Measurements from ENCODE around the gene PSMD8. TPM values are rescaled to one million over a fixed set of nuclear protein-coding genes. Genes with fewer than 3 reads are reported as not detected.

PSMD8 gene
- total RNA-seq, 1 experiment from 2014 or later: 367 TPM

DNA sequence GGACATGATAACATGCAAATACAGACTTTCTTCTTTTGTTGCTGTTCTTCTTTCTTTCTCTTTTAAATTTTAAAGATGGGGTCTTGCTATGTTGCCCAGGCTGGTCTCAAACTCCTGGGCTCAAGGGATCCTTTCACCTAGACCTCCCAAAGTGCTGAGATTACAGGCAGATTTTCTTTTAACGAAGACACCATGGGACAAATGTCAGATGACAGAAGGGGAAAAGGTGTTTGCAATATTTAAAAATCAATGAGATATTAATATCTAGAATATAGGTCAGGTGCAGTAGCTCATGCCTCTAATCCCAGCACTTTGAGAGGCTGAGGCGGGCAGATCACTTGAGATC is 55.4 kb downstream of the PSMD8 start:
- Histone ChIP-seq H3F3A (ENCODE audit: low read length, unreplicated experiment) (no peaks in the 10 kb centered on the region), H2AFZ (ENCODE audit: low read length) (no peak overlapping the region), H3K36me3 (ENCODE audit: low read depth, low read length) (no peaks in the 10 kb centered on the region), H3K4me3 (ENCODE audit: low read length) (no peak overlapping the region), H3K9me3 (ENCODE audit: low read length) (no peaks in the 10 kb centered on the region), H3K27me3 (ENCODE audit: low read length) (no peaks in the 10 kb centered on the region), H4K20me1 (ENCODE audit: low read length) (no peaks in the 10 kb centered on the region), H3K9ac (ENCODE audit: low read length) (no peak overlapping the region), H3K4me1 (ENCODE audit: insufficient read depth, low read length) (no peaks in the 10 kb centered on the region), H3K27ac (ENCODE audit: low read length) (no peak overlapping the region), H3K79me2 (ENCODE audit: low read length) (no peaks in the 10 kb centered on the region), H3K9me2 (replicated peaks; ENCODE audit: low read length) (no peaks in the 10 kb centered on the region), H3K4me2 (ENCODE audit: low read length) (no peak overlapping the region)
- ATAC-seq (no peak), DNase-seq (no peak)
- BruUV-seq (replicated peaks): no TSS peak
- POLR2A ChIA-PET (ENCODE audit: unreplicated experiment): interaction anchor here (0.6 kb wide), 1 partner anchor 166 kb away, joined by 4 read pairs; the partner anchor contains the start of gene SPINT2
- intact Hi-C loops (cut with micrococcal nuclease): no loop called here
- CTCF ChIA-PET: no interaction called here
- TF ChIP-seq EZH2phosphoT487 (IDR thresholded peaks at IDR 0.05; ENCODE audit: borderline replicate concordance, low read length) (no peak), EZH2 (IDR thresholded peaks at IDR 0.05; ENCODE audit: low read length, unreplicated experiment) (no peak)
- TF ChIP-seq, protein P1, sequence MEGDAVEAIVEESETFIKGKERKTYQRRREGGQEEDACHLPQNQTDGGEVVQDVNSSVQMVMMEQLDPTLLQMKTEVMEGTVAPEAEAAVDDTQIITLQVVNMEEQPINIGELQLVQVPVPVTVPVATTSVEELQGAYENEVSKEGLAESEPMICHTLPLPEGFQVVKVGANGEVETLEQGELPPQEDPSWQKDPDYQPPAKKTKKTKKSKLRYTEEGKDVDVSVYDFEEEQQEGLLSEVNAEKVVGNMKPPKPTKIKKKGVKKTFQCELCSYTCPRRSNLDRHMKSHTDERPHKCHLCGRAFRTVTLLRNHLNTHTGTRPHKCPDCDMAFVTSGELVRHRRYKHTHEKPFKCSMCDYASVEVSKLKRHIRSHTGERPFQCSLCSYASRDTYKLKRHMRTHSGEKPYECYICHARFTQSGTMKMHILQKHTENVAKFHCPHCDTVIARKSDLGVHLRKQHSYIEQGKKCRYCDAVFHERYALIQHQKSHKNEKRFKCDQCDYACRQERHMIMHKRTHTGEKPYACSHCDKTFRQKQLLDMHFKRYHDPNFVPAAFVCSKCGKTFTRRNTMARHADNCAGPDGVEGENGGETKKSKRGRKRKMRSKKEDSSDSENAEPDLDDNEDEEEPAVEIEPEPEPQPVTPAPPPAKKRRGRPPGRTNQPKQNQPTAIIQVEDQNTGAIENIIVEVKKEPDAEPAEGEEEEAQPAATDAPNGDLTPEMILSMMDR (conservative IDR thresholded peaks at IDR 0.05; ENCODE audit: low read depth, low read length): no peak

GRCh38 chr19:38430931-38431330 is 56.6 kb downstream of the PSMD8 start:
- no peaks in the 10 kb centered on the region for H3K9me3 ChIP-seq (ENCODE audit: low read length)
- ChIA-PET POLR2A (ENCODE audit: unreplicated experiment) (no interaction called here), CTCF (no interaction called here)
- no peaks in the 10 kb centered on the region for H3K27me3 ChIP-seq (ENCODE audit: low read length)
- no peak overlapping the region for H3K9ac ChIP-seq (ENCODE audit: low read length)
- no peak overlapping the region for H3K4me3 ChIP-seq (ENCODE audit: low read length)
- TF ChIP-seq EZH2phosphoT487 (IDR thresholded peaks at IDR 0.05; ENCODE audit: borderline replicate concordance, low read length) (no peak), EZH2 (IDR thresholded peaks at IDR 0.05; ENCODE audit: low read length, unreplicated experiment) (no peak)
- TF ChIP-seq, protein P1 (conservative IDR thresholded peaks at IDR 0.05; ENCODE audit: low read depth, low read length): no peak
- no peaks in the 10 kb centered on the region for H3K79me2 ChIP-seq (ENCODE audit: low read length)
- no TSS peak for BruUV-seq (replicated peaks)
- no peak overlapping the region for H2AFZ ChIP-seq (ENCODE audit: low read length)
- no peak for DNase-seq
- no peaks in the 10 kb centered on the region for H3K9me2 ChIP-seq (replicated peaks; ENCODE audit: low read length)
- ATAC-seq: no peak
- H3K27ac ChIP-seq (ENCODE audit: low read length): no peak overlapping the region
- H3K4me2 ChIP-seq (ENCODE audit: low read length): no peak overlapping the region
- no peaks in the 10 kb centered on the region for H4K20me1 ChIP-seq (ENCODE audit: low read length)
- intact Hi-C loops (cut with micrococcal nuclease): no loop called here
- no peaks in the 10 kb centered on the region for H3K36me3 ChIP-seq (ENCODE audit: low read depth, low read length)
- H3K4me1 ChIP-seq (ENCODE audit: insufficient read depth, low read length): no peaks in the 10 kb centered on the region
- H3F3A ChIP-seq (ENCODE audit: low read length, unreplicated experiment): no peaks in the 10 kb centered on the region

- Histone ChIP-seq H3K4me2 (ENCODE audit: low read length) (no peak within 1 kb of the TSS), H2AFZ (ENCODE audit: low read length) (no peak within 1 kb of the TSS), H3K9me2 (replicated peaks; ENCODE audit: low read length) (no peaks in the 10 kb centered on the region), H3K4me3 (ENCODE audit: low read length) (no peak within 1 kb of the TSS), H3K9me3 (ENCODE audit: low read length) (no peaks in the 10 kb centered on the region), H3K27me3 (ENCODE audit: low read length) (no peaks in the 10 kb centered on the region), H3K27ac (ENCODE audit: low read length) (no peak within 1 kb of the TSS), H4K20me1 (ENCODE audit: low read length) (no peaks in the 10 kb centered on the region), H3K4me1 (ENCODE audit: insufficient read depth, low read length) (no peaks in the 10 kb centered on the region), H3F3A (ENCODE audit: low read length, unreplicated experiment) (no peaks in the 10 kb centered on the region), H3K79me2 (ENCODE audit: low read length) (no peaks in the 10 kb centered on the region), H3K36me3 (ENCODE audit: low read depth, low read length) (no peaks in the 10 kb centered on the region), H3K9ac (ENCODE audit: low read length) (no peak within 1 kb of the TSS)
- TF ChIP-seq EZH2phosphoT487 (IDR thresholded peaks at IDR 0.05; ENCODE audit: borderline replicate concordance, low read length) (no peak), EZH2 (IDR thresholded peaks at IDR 0.05; ENCODE audit: low read length, unreplicated experiment) (no peak)
- TF ChIP-seq, protein P1 (conservative IDR thresholded peaks at IDR 0.05; ENCODE audit: low read depth, low read length): no peak
- no peak for DNase-seq
- CTCF ChIA-PET: no interaction called here
- BruUV-seq (replicated peaks): no TSS peak
- POLR2A ChIA-PET (ENCODE audit: unreplicated experiment): no interaction called here
- ATAC-seq: no peak
- intact Hi-C loops (cut with micrococcal nuclease): no loop called here
Observed at GRCh38 chr19:38433268-38433733, 58.9 kb downstream of the PSMD8 start, which contains the start of gene RYR1. TSS of gene RYR1 (plus strand) at chr19:38433691. CDS start at chr19:38433830, 139 bp downstream.

Measured in PC-3 (cell line).